Raji (cell line): ENCODE measurements around the gene FLNA.

ENCODE experiments used
- POLR2A ChIP-seq: IDR thresholded peaks from 2 replicates; pipeline ENCODE4 v1.6.1; 2011; ENCODE audit warnings: low read depth, low read length, control low read depth; ENCODE audit not compliant: insufficient read depth

The FLNA gene

GRCh38 chrX:154358011-154358410 is 16.4 kb downstream of the FLNA start:
- no peak for TF ChIP-seq POLR2A

- no peak for TF ChIP-seq POLR2A
Observed at GRCh38 chrX:154357205-154357604, 17.2 kb downstream of the FLNA start.

GRCh38 chrX:154356596-154356995 is 17.8 kb downstream of the FLNA start:
- no peak for TF ChIP-seq POLR2A

- no peak for TF ChIP-seq POLR2A
Observed at GRCh38 chrX:154355776-154356140, 18.7 kb downstream of the FLNA start.

GRCh38 chrX:154355094-154355775 is 19.2 kb downstream of the FLNA start:
- no peak for TF ChIP-seq POLR2A

GRCh38 chrX:154354516-154354915 is 19.9 kb downstream of the FLNA start:
- no peak for TF ChIP-seq POLR2A

- TF ChIP-seq POLR2A: no peak
Observed at GRCh38 chrX:154354013-154354412, 20.4 kb downstream of the FLNA start.

GRCh38 chrX:154353172-154353843 is 21.1 kb downstream of the FLNA start:
- no peak for TF ChIP-seq POLR2A

GRCh38 chrX:154352466-154352865 is 22.0 kb downstream of the FLNA start:
- TF ChIP-seq POLR2A: no peak

GRCh38 chrX:154352012-154352401 is 22.4 kb downstream of the FLNA start:
- TF ChIP-seq POLR2A: no peak

- no peak for TF ChIP-seq POLR2A
Observed at GRCh38 chrX:154351183-154352011, 23.0 kb downstream of the FLNA start.

- TF ChIP-seq POLR2A: no peak
Observed at GRCh38 chrX:154350429-154351182, 23.8 kb downstream of the FLNA start.

GRCh38 chrX:154349979-154350378 is 24.5 kb downstream of the FLNA start:
- TF ChIP-seq POLR2A: no peak

GRCh38 chrX:154349359-154349935 is 25.0 kb downstream of the FLNA start:
- no peak for TF ChIP-seq POLR2A

- no peak for TF ChIP-seq POLR2A
Observed at GRCh38 chrX:154348646-154349358, 25.6 kb downstream of the FLNA start.

- TF ChIP-seq POLR2A: no peak
Observed at GRCh38 chrX:154348114-154348531, 26.3 kb downstream of the FLNA start.
